ENCODE results near the gene TNRC6C.

DNA sequence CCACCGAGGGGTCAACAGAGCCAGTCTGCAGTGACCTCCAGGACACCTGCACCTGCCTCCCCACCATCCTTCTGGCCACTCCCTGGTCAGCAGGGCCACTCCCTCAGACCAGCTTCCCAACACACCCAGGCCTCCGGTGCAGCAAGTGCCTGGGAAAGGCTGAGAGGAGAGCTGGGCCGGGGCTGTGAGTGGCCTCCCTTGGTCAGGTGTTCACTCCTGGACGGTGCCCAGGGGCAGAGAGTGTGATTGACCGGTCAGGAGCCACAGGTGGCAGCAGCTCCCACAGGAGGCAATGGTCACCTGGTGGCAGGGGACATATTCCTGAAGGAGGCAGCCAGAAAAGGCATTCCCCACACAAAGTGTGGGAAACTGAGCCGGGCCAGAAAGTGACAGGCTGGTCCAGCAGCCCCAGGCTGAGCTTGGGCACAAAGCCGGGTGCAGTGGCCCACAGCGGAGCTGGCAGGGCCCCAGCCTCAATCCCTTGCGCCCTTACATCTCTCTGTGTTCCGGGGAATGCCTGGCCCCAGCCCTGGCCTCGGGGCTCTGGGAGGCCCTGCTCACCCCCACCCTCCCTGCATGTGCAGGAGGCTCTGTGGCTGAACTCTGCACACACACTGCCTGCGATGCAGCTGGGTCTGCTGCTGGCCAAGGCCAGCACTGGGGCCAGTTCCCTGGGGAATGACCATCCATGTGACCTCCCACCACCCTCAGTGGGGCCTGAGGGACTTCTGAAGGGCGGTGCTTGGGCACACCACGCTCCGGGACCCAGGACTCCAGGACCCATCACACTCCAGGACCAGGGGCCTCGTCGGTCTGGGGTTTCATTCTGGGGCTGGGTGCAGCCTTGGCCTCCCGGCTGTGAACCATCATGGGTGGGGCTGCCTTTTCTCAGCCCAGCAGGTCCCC is 186.5 kb downstream of the TNRC6C start:
- TF ChIP-seq, protein P1, sequence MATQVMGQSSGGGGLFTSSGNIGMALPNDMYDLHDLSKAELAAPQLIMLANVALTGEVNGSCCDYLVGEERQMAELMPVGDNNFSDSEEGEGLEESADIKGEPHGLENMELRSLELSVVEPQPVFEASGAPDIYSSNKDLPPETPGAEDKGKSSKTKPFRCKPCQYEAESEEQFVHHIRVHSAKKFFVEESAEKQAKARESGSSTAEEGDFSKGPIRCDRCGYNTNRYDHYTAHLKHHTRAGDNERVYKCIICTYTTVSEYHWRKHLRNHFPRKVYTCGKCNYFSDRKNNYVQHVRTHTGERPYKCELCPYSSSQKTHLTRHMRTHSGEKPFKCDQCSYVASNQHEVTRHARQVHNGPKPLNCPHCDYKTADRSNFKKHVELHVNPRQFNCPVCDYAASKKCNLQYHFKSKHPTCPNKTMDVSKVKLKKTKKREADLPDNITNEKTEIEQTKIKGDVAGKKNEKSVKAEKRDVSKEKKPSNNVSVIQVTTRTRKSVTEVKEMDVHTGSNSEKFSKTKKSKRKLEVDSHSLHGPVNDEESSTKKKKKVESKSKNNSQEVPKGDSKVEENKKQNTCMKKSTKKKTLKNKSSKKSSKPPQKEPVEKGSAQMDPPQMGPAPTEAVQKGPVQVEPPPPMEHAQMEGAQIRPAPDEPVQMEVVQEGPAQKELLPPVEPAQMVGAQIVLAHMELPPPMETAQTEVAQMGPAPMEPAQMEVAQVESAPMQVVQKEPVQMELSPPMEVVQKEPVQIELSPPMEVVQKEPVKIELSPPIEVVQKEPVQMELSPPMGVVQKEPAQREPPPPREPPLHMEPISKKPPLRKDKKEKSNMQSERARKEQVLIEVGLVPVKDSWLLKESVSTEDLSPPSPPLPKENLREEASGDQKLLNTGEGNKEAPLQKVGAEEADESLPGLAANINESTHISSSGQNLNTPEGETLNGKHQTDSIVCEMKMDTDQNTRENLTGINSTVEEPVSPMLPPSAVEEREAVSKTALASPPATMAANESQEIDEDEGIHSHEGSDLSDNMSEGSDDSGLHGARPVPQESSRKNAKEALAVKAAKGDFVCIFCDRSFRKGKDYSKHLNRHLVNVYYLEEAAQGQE (tag by site-specific recombination; IDR thresholded peaks at IDR 0.05): no peak
- TF ChIP-seq, protein P2, sequence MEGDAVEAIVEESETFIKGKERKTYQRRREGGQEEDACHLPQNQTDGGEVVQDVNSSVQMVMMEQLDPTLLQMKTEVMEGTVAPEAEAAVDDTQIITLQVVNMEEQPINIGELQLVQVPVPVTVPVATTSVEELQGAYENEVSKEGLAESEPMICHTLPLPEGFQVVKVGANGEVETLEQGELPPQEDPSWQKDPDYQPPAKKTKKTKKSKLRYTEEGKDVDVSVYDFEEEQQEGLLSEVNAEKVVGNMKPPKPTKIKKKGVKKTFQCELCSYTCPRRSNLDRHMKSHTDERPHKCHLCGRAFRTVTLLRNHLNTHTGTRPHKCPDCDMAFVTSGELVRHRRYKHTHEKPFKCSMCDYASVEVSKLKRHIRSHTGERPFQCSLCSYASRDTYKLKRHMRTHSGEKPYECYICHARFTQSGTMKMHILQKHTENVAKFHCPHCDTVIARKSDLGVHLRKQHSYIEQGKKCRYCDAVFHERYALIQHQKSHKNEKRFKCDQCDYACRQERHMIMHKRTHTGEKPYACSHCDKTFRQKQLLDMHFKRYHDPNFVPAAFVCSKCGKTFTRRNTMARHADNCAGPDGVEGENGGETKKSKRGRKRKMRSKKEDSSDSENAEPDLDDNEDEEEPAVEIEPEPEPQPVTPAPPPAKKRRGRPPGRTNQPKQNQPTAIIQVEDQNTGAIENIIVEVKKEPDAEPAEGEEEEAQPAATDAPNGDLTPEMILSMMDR (tag by site-specific recombination; IDR thresholded peaks at IDR 0.05): no peak
- TF ChIP-seq ZNF274 (IDR thresholded peaks at IDR 0.05; ENCODE audit: low read length) (no peak), ZNF274 (tag by site-specific recombination; IDR thresholded peaks at IDR 0.05; ENCODE audit: borderline replicate concordance) (no peak), ZNF768 (tag by site-specific recombination; IDR thresholded peaks at IDR 0.05) (no peak), ZNF221 (tag by site-specific recombination; IDR thresholded peaks at IDR 0.05; ENCODE audit: borderline replicate concordance) (no peak)
- TF ChIP-seq, protein P3, sequence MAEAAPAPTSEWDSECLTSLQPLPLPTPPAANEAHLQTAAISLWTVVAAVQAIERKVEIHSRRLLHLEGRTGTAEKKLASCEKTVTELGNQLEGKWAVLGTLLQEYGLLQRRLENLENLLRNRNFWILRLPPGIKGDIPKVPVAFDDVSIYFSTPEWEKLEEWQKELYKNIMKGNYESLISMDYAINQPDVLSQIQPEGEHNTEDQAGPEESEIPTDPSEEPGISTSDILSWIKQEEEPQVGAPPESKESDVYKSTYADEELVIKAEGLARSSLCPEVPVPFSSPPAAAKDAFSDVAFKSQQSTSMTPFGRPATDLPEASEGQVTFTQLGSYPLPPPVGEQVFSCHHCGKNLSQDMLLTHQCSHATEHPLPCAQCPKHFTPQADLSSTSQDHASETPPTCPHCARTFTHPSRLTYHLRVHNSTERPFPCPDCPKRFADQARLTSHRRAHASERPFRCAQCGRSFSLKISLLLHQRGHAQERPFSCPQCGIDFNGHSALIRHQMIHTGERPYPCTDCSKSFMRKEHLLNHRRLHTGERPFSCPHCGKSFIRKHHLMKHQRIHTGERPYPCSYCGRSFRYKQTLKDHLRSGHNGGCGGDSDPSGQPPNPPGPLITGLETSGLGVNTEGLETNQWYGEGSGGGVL (tag by site-specific recombination; IDR thresholded peaks at IDR 0.05): no peak

Measured in HEK293 (cell line).